ENCODE data around the gene NCAM2.

Gene NCAM2

DNA sequence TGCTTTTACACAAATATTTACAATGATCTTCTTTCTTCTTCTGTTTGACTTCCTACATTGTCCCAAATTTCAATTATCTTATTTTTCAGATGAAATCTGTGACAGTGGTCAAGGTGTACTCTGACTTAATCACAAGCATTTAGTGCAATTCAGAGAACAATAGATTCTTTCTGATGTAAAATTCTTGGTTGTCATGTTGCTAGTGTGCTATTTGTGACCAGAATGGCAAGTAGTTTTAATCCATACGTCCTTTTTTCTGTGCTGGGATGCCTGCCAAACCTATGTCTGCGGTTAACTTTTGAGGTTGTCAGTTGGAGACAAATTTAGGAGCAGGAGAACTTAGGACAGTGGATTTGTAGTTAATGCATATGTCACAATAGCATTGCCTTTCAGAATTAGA lies 31.0 kb downstream of the NCAM2 start:
- peak; percentile 64 for DNase-seq

DNA sequence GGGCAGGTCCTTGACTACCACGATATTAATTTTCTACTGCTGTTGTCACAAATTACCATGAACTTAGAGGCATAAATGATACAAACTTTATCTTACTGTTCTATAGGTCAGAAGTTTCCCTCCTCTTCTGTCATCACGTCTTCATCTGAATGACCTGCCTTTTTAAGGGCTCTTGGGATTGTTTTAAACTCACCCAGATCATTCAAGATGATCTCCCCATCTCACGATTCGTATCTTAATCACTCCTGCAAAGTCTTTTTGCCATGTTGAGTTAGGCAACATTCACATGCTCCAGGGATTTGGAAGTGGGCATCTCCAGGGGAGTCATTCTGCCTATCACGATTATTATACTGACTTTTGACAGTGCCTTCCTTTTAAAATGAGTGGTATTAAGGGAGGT lies 32.1 kb downstream of the NCAM2 start:
- DNase-seq: no peak

GRCh38 chr21:21034036-21034435 lies 35.8 kb downstream of the NCAM2 start:
- no peak for DNase-seq

GRCh38 chr21:21039624-21040170 lies 41.5 kb downstream of the NCAM2 start:
- no peak for DNase-seq

- DNase-seq: no peak
These were observed 47.3 kb downstream of the NCAM2 start for GRCh38 chr21:21045518-21045917.

- DNase-seq: no peak
These were observed 47.9 kb downstream of the NCAM2 start for GRCh38 chr21:21046063-21046462.

- DNase-seq: no peak
These were observed 53.2 kb downstream of the NCAM2 start for GRCh38 chr21:21051109-21052055.

GRCh38 chr21:21052672-21053071 lies 54.5 kb downstream of the NCAM2 start:
- DNase-seq: no peak

DNA sequence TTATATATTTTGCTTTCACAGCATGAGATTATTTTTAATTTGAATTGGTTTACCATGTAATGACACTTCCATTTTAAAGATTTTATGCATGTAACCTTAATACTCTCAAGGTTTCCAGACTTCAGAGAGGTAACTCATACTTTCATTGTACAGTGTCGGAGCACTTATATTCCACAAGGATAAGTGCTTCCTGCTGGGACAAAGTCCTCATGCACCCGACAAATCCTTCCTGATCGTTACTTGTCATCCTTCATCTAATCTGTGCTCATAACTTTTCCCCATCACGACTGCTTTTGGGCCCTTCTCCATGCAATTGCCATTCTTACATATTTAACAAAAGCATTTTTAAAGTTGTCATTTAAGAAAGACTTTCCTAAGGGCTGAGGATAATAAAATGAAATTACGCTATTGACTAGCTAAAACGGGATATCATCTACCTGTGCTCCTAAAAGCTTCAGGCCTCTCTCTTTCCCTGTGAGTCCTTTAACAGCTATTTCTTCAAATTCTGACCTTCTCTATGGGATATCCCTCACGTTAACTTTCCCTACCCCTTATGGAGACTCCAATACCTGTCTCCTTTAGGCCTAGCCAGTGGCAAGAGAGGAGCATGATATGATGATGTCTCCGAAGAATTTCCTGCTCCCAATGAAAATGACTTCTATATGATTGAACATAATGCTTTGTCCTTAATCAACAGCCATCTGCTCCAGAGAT lies 59.3 kb downstream of the NCAM2 start:
- DNase-seq: no peak

DNA sequence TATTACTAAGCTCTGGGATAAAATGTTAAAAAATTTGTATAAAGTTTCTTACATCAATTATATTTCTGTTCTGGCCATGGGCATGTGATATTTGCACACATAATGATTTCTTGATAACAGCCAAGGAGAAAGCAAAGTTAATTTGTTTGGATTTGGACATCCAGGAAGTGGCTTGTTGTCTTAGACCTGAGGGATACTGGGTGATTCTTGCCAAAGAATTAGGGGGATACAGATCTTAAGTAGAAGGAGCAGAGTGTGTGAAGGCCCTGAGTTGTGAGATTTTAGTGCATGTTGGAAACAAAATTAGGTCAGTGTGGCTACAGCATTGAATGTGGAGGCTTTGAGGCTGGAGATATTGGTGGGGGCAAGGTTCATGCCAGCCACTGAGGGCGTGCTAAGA lies 65.6 kb downstream of the NCAM2 start:
- no peak for DNase-seq

GRCh38 chr21:21064353-21064752 lies 66.1 kb downstream of the NCAM2 start:
- DNase-seq: no peak

GRCh38 chr21:21067375-21067774 lies 69.2 kb downstream of the NCAM2 start:
- no peak for DNase-seq

DNA sequence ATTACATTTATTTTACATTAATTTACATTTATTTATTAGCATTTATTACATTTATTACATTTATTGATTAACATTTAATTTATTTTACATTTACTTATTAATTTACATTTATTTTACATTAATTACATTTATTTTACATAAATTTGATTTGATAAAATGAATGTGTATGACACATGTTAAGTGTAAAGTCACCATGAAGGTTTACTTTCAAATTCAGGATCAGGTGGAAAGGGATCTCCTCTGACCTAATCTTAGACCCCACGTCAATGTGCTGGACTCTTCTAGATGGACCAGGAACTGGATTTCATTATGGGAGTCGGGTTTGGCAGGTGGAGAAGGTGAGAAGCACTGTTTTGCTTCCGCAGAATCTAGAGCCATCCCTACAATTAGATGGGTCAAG lies 76.1 kb downstream of the NCAM2 start:
- DNase-seq: no peak

- no peak for DNase-seq
These were observed 77.8 kb downstream of the NCAM2 start for GRCh38 chr21:21076051-21076450.

GRCh38 chr21:21076491-21076890 lies 78.3 kb downstream of the NCAM2 start:
- no peak for DNase-seq

DNA sequence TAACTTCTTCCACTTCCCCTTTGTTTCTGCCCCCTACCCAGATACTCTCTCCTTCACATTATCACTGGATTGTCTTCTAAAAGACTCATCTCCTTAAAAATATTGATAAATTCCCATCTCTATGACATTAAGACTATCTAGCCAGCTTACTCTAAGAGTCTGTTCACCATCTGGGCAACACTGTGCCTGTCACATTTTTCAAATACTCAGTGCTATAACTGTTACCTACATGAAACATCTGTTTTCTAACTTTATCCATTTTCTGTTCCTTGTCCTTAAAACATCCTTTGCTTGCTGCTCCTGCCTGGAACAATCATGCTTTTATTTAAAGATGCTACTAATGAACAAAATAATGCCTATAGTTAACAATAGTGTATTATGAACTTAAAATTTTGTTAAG lies 81.4 kb downstream of the NCAM2 start:
- DNase-seq: no peak

- no peak for DNase-seq
These were observed 86.0 kb downstream of the NCAM2 start for GRCh38 chr21:21084179-21084578.

- DNase-seq: no peak
These were observed 87.0 kb downstream of the NCAM2 start for GRCh38 chr21:21085206-21085605.

DNA sequence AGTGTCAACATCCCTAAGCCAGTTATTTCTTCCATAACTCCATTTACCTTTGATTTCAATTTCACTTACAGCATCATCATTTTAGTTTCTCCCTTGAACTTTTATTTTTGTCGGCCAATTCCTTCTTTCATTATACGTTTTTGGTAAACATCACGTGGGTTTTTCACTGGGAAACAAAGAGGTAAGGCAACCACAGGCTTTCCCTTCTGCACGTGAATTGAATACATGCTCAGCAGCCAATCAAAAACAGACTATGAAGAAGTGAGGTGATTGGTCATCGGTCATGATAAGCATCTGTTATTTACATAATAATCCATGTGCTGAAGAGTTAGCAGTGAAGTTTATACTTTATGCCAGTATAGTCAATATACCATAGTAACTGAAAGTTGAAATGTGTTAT lies 98.7 kb downstream of the NCAM2 start:
- no peak for DNase-seq

DNA sequence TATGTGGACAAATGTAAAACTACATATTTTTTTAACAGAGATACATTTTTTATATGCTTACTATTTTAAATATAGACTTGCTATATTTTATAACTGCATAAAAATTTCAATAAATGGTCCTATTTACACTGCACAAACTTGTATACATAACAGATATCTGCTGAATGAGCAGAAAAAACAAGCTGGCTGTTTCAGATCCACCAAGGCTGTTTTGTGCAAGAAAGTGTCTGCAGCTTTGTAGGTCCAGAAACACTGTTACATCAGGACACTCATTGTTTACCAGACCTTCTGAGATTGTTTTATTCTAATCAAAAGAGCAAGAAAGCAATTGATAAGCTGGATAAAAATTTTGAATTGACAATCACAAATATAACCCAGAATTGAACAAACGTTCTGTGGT lies 99.3 kb downstream of the NCAM2 start:
- no peak for DNase-seq

GRCh38 chr21:21101911-21102310 lies 103.7 kb downstream of the NCAM2 start:
- DNase-seq: no peak

GRCh38 chr21:21102896-21103295 lies 104.7 kb downstream of the NCAM2 start:
- no peak for DNase-seq

DNA sequence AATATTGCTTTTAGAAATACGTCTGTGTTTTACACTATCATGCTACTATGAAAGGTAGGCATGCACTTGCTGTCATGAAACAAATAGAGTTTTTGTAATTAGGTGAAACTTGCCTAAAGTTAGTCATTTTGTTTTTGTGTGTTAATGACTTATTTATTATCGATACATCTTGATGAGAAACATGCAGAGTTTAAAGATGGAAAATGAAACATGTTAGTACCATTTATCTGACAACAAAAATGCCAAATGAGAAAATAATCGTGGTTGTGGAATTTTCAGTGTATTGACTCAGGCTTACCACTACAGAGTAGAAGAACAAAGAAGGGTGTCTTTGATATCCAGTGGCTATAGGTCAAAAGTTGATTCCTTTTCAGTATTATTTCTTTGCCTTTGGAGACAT lies 105.5 kb downstream of the NCAM2 start:
- DNase-seq: no peak

GRCh38 chr21:21109736-21110135 lies 111.5 kb downstream of the NCAM2 start:
- DNase-seq: no peak
